Measurements from ENCODE around the gene TIMP4. TPM values are rescaled to one million over a fixed set of nuclear protein-coding genes. Genes with fewer than 3 reads are reported as not detected.

TIMP4 gene
- total RNA-seq, 6 experiments from 2014 or later: 0.14 to 1.2 (median 0.96) TPM

DNA sequence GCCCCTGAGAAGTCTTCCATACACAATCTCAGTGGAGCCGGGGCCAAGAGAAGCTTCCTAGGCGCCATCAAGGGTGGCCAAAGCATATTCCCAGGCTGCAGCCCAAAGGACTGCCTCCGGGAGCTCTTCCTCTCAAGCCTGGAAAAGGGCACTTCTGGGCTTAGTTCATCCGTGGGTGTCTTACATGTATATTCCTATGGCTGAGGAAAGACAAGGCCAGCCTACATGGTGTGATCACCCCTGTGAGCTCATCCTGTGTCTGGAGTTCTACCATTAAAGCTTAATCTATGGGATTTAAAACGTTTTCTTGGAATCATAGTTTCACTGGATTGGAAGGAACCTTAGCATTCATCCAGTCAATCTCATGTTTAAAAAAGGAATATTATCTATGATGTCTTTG lies 21.9 kb upstream of the TIMP4 start:
- TF ChIP-seq, protein P1, sequence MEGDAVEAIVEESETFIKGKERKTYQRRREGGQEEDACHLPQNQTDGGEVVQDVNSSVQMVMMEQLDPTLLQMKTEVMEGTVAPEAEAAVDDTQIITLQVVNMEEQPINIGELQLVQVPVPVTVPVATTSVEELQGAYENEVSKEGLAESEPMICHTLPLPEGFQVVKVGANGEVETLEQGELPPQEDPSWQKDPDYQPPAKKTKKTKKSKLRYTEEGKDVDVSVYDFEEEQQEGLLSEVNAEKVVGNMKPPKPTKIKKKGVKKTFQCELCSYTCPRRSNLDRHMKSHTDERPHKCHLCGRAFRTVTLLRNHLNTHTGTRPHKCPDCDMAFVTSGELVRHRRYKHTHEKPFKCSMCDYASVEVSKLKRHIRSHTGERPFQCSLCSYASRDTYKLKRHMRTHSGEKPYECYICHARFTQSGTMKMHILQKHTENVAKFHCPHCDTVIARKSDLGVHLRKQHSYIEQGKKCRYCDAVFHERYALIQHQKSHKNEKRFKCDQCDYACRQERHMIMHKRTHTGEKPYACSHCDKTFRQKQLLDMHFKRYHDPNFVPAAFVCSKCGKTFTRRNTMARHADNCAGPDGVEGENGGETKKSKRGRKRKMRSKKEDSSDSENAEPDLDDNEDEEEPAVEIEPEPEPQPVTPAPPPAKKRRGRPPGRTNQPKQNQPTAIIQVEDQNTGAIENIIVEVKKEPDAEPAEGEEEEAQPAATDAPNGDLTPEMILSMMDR (IDR thresholded peaks at IDR 0.05): no peak
- Mint-ChIP-seq H3K4me3 (no peak overlapping the region), H3K27ac (no peak overlapping the region), H3K36me3 (ENCODE audit: low read depth) (no peaks in the 10 kb centered on the region), H3K27me3 (ENCODE audit: insufficient read depth) (peaks cover 9% of the 10 kb centered on the region), H3K9me3 (no peaks in the 10 kb centered on the region), H3K4me1 (ENCODE audit: low read depth) (peaks cover 19% of the 10 kb centered on the region)
- no peak for DNase-seq

- Mint-ChIP-seq H3K9me3 (no peaks in the 10 kb centered on the region), H3K4me3 (no peak overlapping the region), H3K27me3 (ENCODE audit: insufficient read depth) (peaks cover 9% of the 10 kb centered on the region), H3K36me3 (ENCODE audit: low read depth) (no peaks in the 10 kb centered on the region), H3K27ac (no peak overlapping the region), H3K4me1 (ENCODE audit: low read depth) (peaks cover 23% of the 10 kb centered on the region)
- TF ChIP-seq, protein P1 (IDR thresholded peaks at IDR 0.05): no peak
- DNase-seq: no peak
Measured at GRCh38 chr3:12180218-12180617, 21.5 kb upstream of the TIMP4 start.

GRCh38 chr3:12179441-12179840 lies 20.7 kb upstream of the TIMP4 start:
- Mint-ChIP-seq H3K4me3 (no peak overlapping the region), H3K9me3 (no peaks in the 10 kb centered on the region), H3K27me3 (ENCODE audit: insufficient read depth) (peaks cover 9% of the 10 kb centered on the region), H3K4me1 (ENCODE audit: low read depth) (peaks cover 28% of the 10 kb centered on the region), H3K36me3 (ENCODE audit: low read depth) (no peaks in the 10 kb centered on the region), H3K27ac (no peak overlapping the region; the same call in 1 of the 2 replicates)
- TF ChIP-seq, protein P1 (IDR thresholded peaks at IDR 0.05): no peak
- DNase-seq: no peak

DNA sequence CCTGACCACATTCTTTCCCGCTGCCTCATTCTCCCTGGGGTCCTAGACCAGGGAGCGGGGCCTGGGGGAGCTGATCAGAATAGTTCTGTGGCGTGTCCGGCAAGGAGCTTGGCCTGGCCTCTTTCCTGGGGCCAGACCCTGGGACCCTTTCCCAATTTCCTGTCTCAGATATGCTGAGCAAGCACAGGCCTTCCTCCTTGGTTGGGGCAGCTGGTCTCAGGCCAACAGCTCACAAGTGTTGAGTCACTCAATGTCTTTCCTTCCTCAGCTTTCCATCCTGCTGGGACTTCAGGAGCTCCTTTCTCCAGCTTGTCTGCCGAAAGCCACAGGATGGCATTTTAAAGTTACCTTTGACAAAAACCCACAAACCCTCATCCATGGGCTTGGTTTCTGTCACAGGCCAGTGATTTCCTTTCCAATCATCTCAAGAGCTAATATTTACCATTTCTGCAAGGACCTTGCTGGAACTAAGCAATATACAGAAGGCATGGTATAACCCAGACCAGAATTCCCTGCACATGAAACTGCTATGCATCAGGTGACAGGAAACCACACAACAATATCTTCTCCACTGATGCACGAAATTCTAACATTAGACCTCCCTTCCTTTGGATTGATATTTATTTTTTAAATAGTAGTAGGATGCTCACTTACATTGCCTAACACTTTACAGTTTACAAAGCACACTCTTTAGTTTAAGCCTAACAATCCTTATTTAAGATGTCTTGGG lies 19.5 kb upstream of the TIMP4 start:
- Mint-ChIP-seq H3K27ac (no peak overlapping the region), H3K27me3 (ENCODE audit: insufficient read depth) (peaks cover 6% of the 10 kb centered on the region), H3K4me1 (ENCODE audit: low read depth) (peaks cover 28% of the 10 kb centered on the region), H3K9me3 (peaks cover 3% of the 10 kb centered on the region), H3K4me3 (no peak overlapping the region), H3K36me3 (ENCODE audit: low read depth) (0 out of 2 replicates have a peak, but pooled peaks cover 2% of the 10 kb centered on the region)
- TF ChIP-seq, protein P1 (IDR thresholded peaks at IDR 0.05): no peak
- no peak for DNase-seq

DNA sequence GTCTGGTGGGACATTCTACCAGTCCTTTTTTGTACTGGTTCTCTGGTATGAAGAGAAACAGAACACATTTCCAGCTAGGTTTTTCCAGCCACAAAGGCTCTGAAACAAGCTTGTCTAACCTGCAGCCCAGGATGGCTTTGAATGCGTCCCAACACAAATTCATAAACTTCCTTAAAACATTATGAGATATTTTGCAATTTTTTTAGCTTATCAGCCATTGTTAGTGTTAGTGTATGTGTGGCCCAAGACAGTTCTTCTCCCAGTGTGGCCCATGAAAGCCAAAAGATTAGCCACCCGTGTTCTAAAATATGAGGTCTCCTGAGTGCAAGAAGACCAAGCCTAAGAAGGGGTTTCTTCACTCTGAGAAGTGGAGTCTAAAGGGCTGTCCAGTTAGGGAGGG lies 18.4 kb upstream of the TIMP4 start:
- peaks cover 6% of the 10 kb centered on the region for H3K27me3 Mint-ChIP-seq (ENCODE audit: insufficient read depth)
- H3K36me3 Mint-ChIP-seq (ENCODE audit: low read depth): 0 out of 2 replicates have a peak, but pooled peaks cover 6% of the 10 kb centered on the region
- TF ChIP-seq, protein P1 (IDR thresholded peaks at IDR 0.05): no peak
- no peak for DNase-seq
- no peak overlapping the region for H3K4me3 Mint-ChIP-seq
- peaks cover 11% of the 10 kb centered on the region for H3K9me3 Mint-ChIP-seq
- no peak overlapping the region for H3K27ac Mint-ChIP-seq
- peaks cover 28% of the 10 kb centered on the region for H3K4me1 Mint-ChIP-seq (ENCODE audit: low read depth)

All from HFFc6 (cell line).